A673 (cell line): ENCODE measurements around the gene SLC16A10. TPM values are rescaled to one million over a fixed set of nuclear protein-coding genes. Genes with fewer than 3 reads are reported as not detected.

Experiments
- BruUV-seq: library from RNA; stranded (reverse); fragments of 400-500 nt; replicated peaks from 2 replicates; lab custom pipeline; 2021; lab: Mats Ljungman, UMichigan
- CTCF ChIA-PET: fragments of 300-600 bp; sonication (Branson Sonifier 250); formaldehyde crosslinking; loops from one replicate; lab custom pipeline; 2022; ENCODE audit warnings: antibody characterized with exemption; lab: Charles Lee
- POLR2A ChIA-PET: fragments of 300-600 bp; sonication (Branson Sonifier 250); formaldehyde crosslinking; loops from one replicate; lab custom pipeline; 2022; ENCODE audit warnings: antibody characterized with exemption; ENCODE audit not compliant: low non-redundant PET; lab: Charles Lee
- DNase-seq: peaks from one replicate; pipeline ENCODE4 v3.0.0-alpha.2; 2015; ENCODE audit warnings: low spot score
- H3K27ac ChIP-seq: fragments of 200-600 bp; sonication (generic); 2 replicates; pipeline ENCODE4 v1.5.1; 2016; ENCODE audit warnings: mixed run types, low read depth, mild to moderate bottlenecking, mixed read lengths, antibody characterized with exemption, low read length; ENCODE audit not compliant: poor library complexity, severe bottlenecking
- H3K27me3 ChIP-seq: fragments of 200-600 bp; sonication (generic); replicated peaks from 2 replicates; pipeline ENCODE4 v1.6.1; 2017; ENCODE audit warnings: mixed run types, low read depth, mild to moderate bottlenecking, mixed read lengths, antibody characterized with exemption, low read length; ENCODE audit not compliant: insufficient read depth, poor library complexity
- H3K36me3 ChIP-seq: fragments of 200-600 bp; sonication (generic); 2 replicates; pipeline ENCODE4 v1.6.1; 2016; ENCODE audit warnings: mixed run types, mild to moderate bottlenecking, mixed read lengths, antibody characterized with exemption, low read length; ENCODE audit not compliant: insufficient read depth, poor library complexity, severe bottlenecking
- H3K4me1 ChIP-seq: fragments of 200-600 bp; sonication (generic); 2 replicates; pipeline ENCODE4 v1.6.1; 2017; ENCODE audit warnings: mixed run types, mild to moderate bottlenecking, mixed read lengths, antibody characterized with exemption, low read length; ENCODE audit not compliant: insufficient read depth, poor library complexity, severe bottlenecking
- H3K4me3 ChIP-seq: fragments of 200-600 bp; sonication (generic); 2 replicates; pipeline ENCODE4 v1.5.1; 2016; ENCODE audit warnings: low read depth, mixed run types, mild to moderate bottlenecking, mixed read lengths, low read length; ENCODE audit not compliant: poor library complexity, severe bottlenecking
- H3K9me3 ChIP-seq: fragments of 200-600 bp; sonication (generic); 2 replicates; pipeline ENCODE4 v1.6.1; 2016; ENCODE audit warnings: mixed run types, low read depth, mild to moderate bottlenecking, mixed read lengths, antibody characterized with exemption, low read length; ENCODE audit not compliant: poor library complexity, severe bottlenecking
- EZH2 ChIP-seq: fragments of 200-600 bp; sonication (generic); IDR thresholded peaks from 2 replicates; pipeline ENCODE4 v1.6.1; 2017; ENCODE audit warnings: borderline replicate concordance, low read depth, mild to moderate bottlenecking, mixed read lengths, antibody characterized with exemption, low read length; ENCODE audit not compliant: poor library complexity, severe bottlenecking
- intact Hi-C: fragments of 100-400 bp; cut with micrococcal nuclease; formaldehyde crosslinking; loops from one replicate; pipeline ENCODE4 v1.10.0; 2022; ENCODE audit not compliant: unreplicated experiment
- total RNA-seq: library from RNA; stranded (reverse); gene quantifications from 2 replicates; pipeline ENCODE4 v1.2.3, GENCODE V29; 2021
- TF ChIP-seq, protein P1 (sequence below): fragments of 300-800, 200-600 bp; sonication (generic); conservative IDR thresholded peaks from 2 replicates; pipeline ENCODE4 v1.5.1; 2017; ENCODE audit warnings: low read depth, mild to moderate bottlenecking, antibody characterized with exemption, low read length, moderate library complexity, mixed read lengths

Gene SLC16A10
- total RNA-seq, 1 experiment from 2014 or later, result 7.9 TPM

DNA sequence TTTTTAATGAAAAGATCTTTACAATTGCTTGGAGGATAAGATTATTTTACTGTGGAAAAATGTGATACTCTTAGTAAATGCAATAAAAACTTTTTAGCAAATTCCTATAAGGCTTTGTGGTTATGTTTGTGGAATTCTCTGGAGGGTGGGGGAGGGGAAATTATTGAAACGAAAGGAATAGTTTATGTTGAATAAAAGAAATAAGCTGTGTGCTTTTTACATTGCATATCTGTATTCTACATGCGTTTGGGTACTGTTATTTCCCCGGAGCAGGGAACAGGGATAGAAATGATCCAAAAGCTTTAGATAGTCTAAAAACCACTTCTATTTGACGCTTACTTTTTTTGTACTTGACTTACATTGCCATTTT lies 143.8 kb downstream of the SLC16A10 start:
- ChIA-PET POLR2A (no interaction called here), CTCF (no interaction called here)
- intact Hi-C loops, result no loop called here

DNA sequence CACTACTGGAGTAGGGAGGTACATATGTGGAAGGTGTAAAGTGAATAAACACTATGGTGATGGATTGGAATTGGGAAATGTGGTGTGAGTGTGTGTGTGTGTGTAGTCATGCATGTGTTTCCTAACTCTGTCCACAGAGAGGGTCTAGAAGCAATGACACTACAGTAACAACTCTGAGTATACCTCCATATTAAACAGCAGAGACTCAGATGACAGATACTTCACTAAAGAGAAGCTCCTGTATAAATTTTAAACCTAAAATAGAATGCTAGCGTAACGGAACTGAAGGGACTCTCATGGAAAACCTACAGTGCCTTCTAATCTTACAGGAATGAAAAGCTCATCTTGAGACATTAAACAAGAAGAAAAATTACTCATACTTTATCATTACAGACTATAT lies 150.5 kb downstream of the SLC16A10 start:
- no peaks in the 10 kb centered on the region for H3K4me1 ChIP-seq
- ChIA-PET POLR2A (no interaction called here), CTCF (no interaction called here)
- H3K36me3 ChIP-seq, result no peaks in the 10 kb centered on the region
- no TSS peak for BruUV-seq
- no peak overlapping the region for H3K27ac ChIP-seq
- no peaks in the 10 kb centered on the region for H3K27me3 ChIP-seq
- TF ChIP-seq EZH2, result no peak
- TF ChIP-seq, protein P1, sequence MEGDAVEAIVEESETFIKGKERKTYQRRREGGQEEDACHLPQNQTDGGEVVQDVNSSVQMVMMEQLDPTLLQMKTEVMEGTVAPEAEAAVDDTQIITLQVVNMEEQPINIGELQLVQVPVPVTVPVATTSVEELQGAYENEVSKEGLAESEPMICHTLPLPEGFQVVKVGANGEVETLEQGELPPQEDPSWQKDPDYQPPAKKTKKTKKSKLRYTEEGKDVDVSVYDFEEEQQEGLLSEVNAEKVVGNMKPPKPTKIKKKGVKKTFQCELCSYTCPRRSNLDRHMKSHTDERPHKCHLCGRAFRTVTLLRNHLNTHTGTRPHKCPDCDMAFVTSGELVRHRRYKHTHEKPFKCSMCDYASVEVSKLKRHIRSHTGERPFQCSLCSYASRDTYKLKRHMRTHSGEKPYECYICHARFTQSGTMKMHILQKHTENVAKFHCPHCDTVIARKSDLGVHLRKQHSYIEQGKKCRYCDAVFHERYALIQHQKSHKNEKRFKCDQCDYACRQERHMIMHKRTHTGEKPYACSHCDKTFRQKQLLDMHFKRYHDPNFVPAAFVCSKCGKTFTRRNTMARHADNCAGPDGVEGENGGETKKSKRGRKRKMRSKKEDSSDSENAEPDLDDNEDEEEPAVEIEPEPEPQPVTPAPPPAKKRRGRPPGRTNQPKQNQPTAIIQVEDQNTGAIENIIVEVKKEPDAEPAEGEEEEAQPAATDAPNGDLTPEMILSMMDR, result no peak
- no peak overlapping the region for H3K4me3 ChIP-seq
- intact Hi-C loops, result no loop called here
- no peak for DNase-seq
- H3K9me3 ChIP-seq, result no peaks in the 10 kb centered on the region

More for the DNA sequence above, 143.8 kb downstream of the SLC16A10 start:
- no peaks in the 10 kb centered on the region for H3K36me3 ChIP-seq
- DNase-seq, result no peak
- no peaks in the 10 kb centered on the region for H3K4me1 ChIP-seq
- TF ChIP-seq, protein P1, result no peak
- no peak for TF ChIP-seq EZH2
- BruUV-seq, result no TSS peak
- no peaks in the 10 kb centered on the region for H3K27me3 ChIP-seq
- H3K4me3 ChIP-seq, result no peak overlapping the region
- no peaks in the 10 kb centered on the region for H3K9me3 ChIP-seq
- H3K27ac ChIP-seq, result no peak overlapping the region

- POLR2A ChIA-PET, result no interaction called here
- no peaks in the 10 kb centered on the region for H3K36me3 ChIP-seq
- intact Hi-C loops, result no loop called here
- BruUV-seq, result no TSS peak
- CTCF ChIA-PET, result no interaction called here
- no peak overlapping the region for H3K27ac ChIP-seq
- H3K9me3 ChIP-seq, result no peaks in the 10 kb centered on the region
- TF ChIP-seq, protein P1, result no peak
- TF ChIP-seq EZH2, result no peak
- no peak overlapping the region for H3K4me3 ChIP-seq
- no peak for DNase-seq
- no peaks in the 10 kb centered on the region for H3K27me3 ChIP-seq
- H3K4me1 ChIP-seq, result no peaks in the 10 kb centered on the region
Measured at GRCh38 chr6:111238464-111239119, 151.3 kb downstream of the SLC16A10 start.
